ENCODE measurements around the gene LAS1L. TPM values are rescaled to one million over a fixed set of nuclear protein-coding genes. Genes with fewer than 3 reads are reported as not detected.

The LAS1L gene
- total RNA-seq, 120 experiments from 2014 or later: 31.2 to 76.2 (median 51.0) TPM

Other genes with a start within 250 kb of the LAS1L start
- 100 to 1,000 TPM in 4 of 120 experiments, 10 to 100 TPM in 116; 33.2 to 121 (median 55.6) TPM for gene MSN, start 132.9 kb upstream of the LAS1L start, total RNA-seq